IMR-90 (cell line): ENCODE results near the gene MLLT1. TPM values are rescaled to one million over a fixed set of nuclear protein-coding genes. Genes with fewer than 3 reads are reported as not detected.
"Not testable (repeated sequence)": the region's sequence is repeated elsewhere in the genome, so short reads cannot be mapped to it uniquely, and the experiment has no call there.

Experiments
- ATAC-seq: fragments of 200-7000 bp; cut with Tn5 transposase; 2 replicates; pipeline ENCODE4 v1.9.1; 2020; ENCODE audit warnings: low read depth, mild to moderate bottlenecking, moderate library complexity
- BruUV-seq: library from RNA; stranded (reverse); fragments of 400-500 nt; replicated peaks from 2 replicates; lab custom pipeline; 2021; lab: Mats Ljungman, UMichigan
- CTCF ChIA-PET: fragments of 300-600 bp; formaldehyde crosslinking; extraction: SDS; loops from one replicate; lab custom pipeline; 2021; ENCODE audit warnings: antibody characterized with exemption; lab: Yijun Ruan, JAX
- POLR2A ChIA-PET: fragments of 300-600 bp; sonication (Branson Sonifier 250); formaldehyde crosslinking; loops from one replicate; lab custom pipeline; 2022; ENCODE audit warnings: antibody characterized with exemption; ENCODE audit not compliant: unreplicated experiment; lab: Charles Lee
- DNase-seq: peaks from one replicate; pipeline ENCODE4 v3.0.0; 2013
- H2AFZ ChIP-seq: replicated peaks from 2 replicates; pipeline ENCODE3; 2013; ENCODE audit warnings: low read length, mild to moderate bottlenecking; ENCODE audit not compliant: poor library complexity
- H2AK5ac ChIP-seq: 2 replicates; pipeline ENCODE4 v1.6.1; 2013; ENCODE audit warnings: low read depth, low read length, inconsistent platforms
- H2AK9ac ChIP-seq: replicated peaks from 2 replicates; pipeline ENCODE3; 2013; ENCODE audit warnings: mild to moderate bottlenecking, low read depth, low read length, moderate library complexity; ENCODE audit not compliant: poor library complexity
- H2BK120ac ChIP-seq: 2 replicates; pipeline ENCODE4 v1.6.1; 2013; ENCODE audit warnings: low read depth, low read length, inconsistent platforms
- H2BK15ac ChIP-seq: 3 replicates; pipeline ENCODE4 v1.6.1; 2013; ENCODE audit warnings: low read depth, low read length, inconsistent platforms
- H2BK20ac ChIP-seq: 2 replicates; pipeline ENCODE4 v1.6.1; 2013; ENCODE audit warnings: low read depth, mild to moderate bottlenecking, inconsistent platforms, low read length, moderate library complexity
- H2BK5ac ChIP-seq: 2 replicates; pipeline ENCODE4 v1.6.1; 2013; ENCODE audit warnings: mild to moderate bottlenecking, low read depth, low read length, inconsistent platforms; ENCODE audit not compliant: poor library complexity, severe bottlenecking
- H3K14ac ChIP-seq: replicated peaks from 2 replicates; pipeline ENCODE4 v1.6.1; 2013; ENCODE audit warnings: low read depth, low read length, inconsistent platforms
- H3K18ac ChIP-seq: 2 replicates; pipeline ENCODE4 v1.6.1; 2013; ENCODE audit warnings: low read depth, low read length, control low read depth
- H3K23ac ChIP-seq: 2 replicates; pipeline ENCODE4 v1.6.1; 2013; ENCODE audit warnings: low read depth, low read length, inconsistent platforms
- H3K27ac ChIP-seq: 2 replicates; pipeline ENCODE4 v1.5.1; 2013; ENCODE audit warnings: mild to moderate bottlenecking, control low read depth, low read length; ENCODE audit not compliant: insufficient read depth
- H3K27me3 ChIP-seq: 2 replicates; pipeline ENCODE4 v1.6.1; 2013; ENCODE audit warnings: low read length; ENCODE audit not compliant: control insufficient read depth, insufficient read depth
- H3K36me3 ChIP-seq: 2 replicates; pipeline ENCODE4 v1.6.1; 2013; ENCODE audit warnings: low read length, mixed read lengths; ENCODE audit not compliant: control insufficient read depth, insufficient read depth
- H3K4ac ChIP-seq: 2 replicates; pipeline ENCODE4 v1.6.1; 2013; ENCODE audit warnings: low read depth, low read length, inconsistent platforms
- H3K4me1 ChIP-seq: 2 replicates; pipeline ENCODE4 v1.6.1; 2013; ENCODE audit warnings: low read length, mixed read lengths; ENCODE audit not compliant: control insufficient read depth, insufficient read depth
- H3K4me2 ChIP-seq: 2 replicates; pipeline ENCODE4 v1.6.1; 2013; ENCODE audit warnings: low read depth, mild to moderate bottlenecking, control low read depth, low read length, moderate library complexity
- H3K4me3 ChIP-seq: 2 replicates; pipeline ENCODE4 v1.5.1; 2013; ENCODE audit warnings: low read depth, mild to moderate bottlenecking, control low read depth, low read length, moderate library complexity; ENCODE audit not compliant: insufficient read depth
- H3K56ac ChIP-seq: 2 replicates; pipeline ENCODE4 v1.6.1; 2013; ENCODE audit warnings: low read length, inconsistent platforms; ENCODE audit not compliant: insufficient read depth; ENCODE audit errors: extremely low read depth
- H3K79me1 ChIP-seq, 2 experiments: 2 replicates each; pipeline ENCODE4 v1.6.1; 2013; ENCODE audit warnings: low read length in 2 of 2, inconsistent platforms in 1 of 2, low read depth in 1 of 2
- H3K9ac ChIP-seq: 2 replicates; pipeline ENCODE4 v1.6.1; 2013; ENCODE audit warnings: low read depth, low read length, control low read depth
- H3K9me1 ChIP-seq: 2 replicates; pipeline ENCODE4 v1.6.1; 2013; ENCODE audit warnings: low read length, inconsistent platforms; ENCODE audit not compliant: insufficient read depth
- H3K9me3 ChIP-seq: 2 replicates; pipeline ENCODE4 v1.6.1; 2013; ENCODE audit warnings: low read length; ENCODE audit not compliant: control insufficient read depth, insufficient read depth
- H4K20me1 ChIP-seq: 2 replicates; pipeline ENCODE4 v1.6.1; 2013; ENCODE audit warnings: low read length, inconsistent platforms; ENCODE audit not compliant: insufficient read depth
- H4K5ac ChIP-seq: 2 replicates; pipeline ENCODE4 v1.6.1; 2013; ENCODE audit warnings: mild to moderate bottlenecking, low read depth, low read length, control low read depth
- H4K8ac ChIP-seq, 2 experiments: 2 replicates each; pipeline ENCODE4 v1.6.1; 2013; ENCODE audit warnings: low read depth in 2 of 2, low read length in 2 of 2, control low read depth in 1 of 2, inconsistent platforms in 1 of 2
- H4K91ac ChIP-seq: 2 replicates; pipeline ENCODE4 v1.6.1; 2013; ENCODE audit warnings: low read depth, low read length, inconsistent platforms; ENCODE audit not compliant: insufficient read depth
- BHLHE40 ChIP-seq: fragments of 150-350 bp; IDR thresholded peaks from 2 replicates; pipeline ENCODE4 v1.6.1; 2016; ENCODE audit warnings: mild to moderate bottlenecking, low read depth, low read length
- MAZ ChIP-seq: IDR thresholded peaks from 2 replicates; pipeline ENCODE4 v1.6.1; 2012; ENCODE audit warnings: low read depth, mild to moderate bottlenecking, low read length, improper control_type of control experiment, moderate library complexity, borderline replicate concordance
- WGBS, 2 experiments: methylation state at CpG; one replicate each; pipeline versions ENCODE4 v1.1.5 to v1.1.7; 2013; ENCODE audit warnings: missing lambda C conversion rate in 2 of 2; ENCODE audit not compliant: insufficient read length in 1 of 2; ENCODE audit errors: extremely low coverage in 2 of 2; 5-methylcytosine and 5-hydroxymethylcytosine counted together
- dilution Hi-C: fragments of 300-500 bp; cut with HindIII; formaldehyde crosslinking; loops from one replicate; pipeline ENCODE4 v1.14.3; 2018; ENCODE audit warnings: low sequenced_read_pairs; ENCODE audit not compliant: unreplicated experiment
- in situ Hi-C: fragments of 300-500 bp; cut with MboI; formaldehyde crosslinking; loops from 3 replicates; pipeline ENCODE4 v1.14.3; 2019; ENCODE audit warnings: low sequenced_read_pairs, inconsistent platforms, mixed read lengths
- intact Hi-C: fragments of 100-400 bp; cut with micrococcal nuclease; formaldehyde crosslinking; loops from 2 replicates; pipeline ENCODE4 v1.10.0; 2022
- polyA plus RNA-seq, 3 experiments: library from polyadenylated mRNA; depleted of rRNA; stranded (reverse); fragments of >200 nt; gene quantifications; 2 replicates each; pipeline ENCODE4 v1.2.3, GENCODE V29; 2012; ENCODE audit warnings: low replicate concordance in 1 of 3
- total RNA-seq: library from RNA; depleted of rRNA; stranded (reverse); fragments of >200 nt; gene quantifications from 2 replicates; pipeline ENCODE4 v1.2.3, GENCODE V29; 2012
- TF ChIP-seq, protein P1 (sequence below): fragments of 150-350 bp; IDR thresholded peaks from 2 replicates; pipeline ENCODE4 v1.6.1; 2017; ENCODE audit warnings: mild to moderate bottlenecking, antibody characterized with exemption, low read length, low read depth
- TF ChIP-seq, protein P2 (sequence below): fragments of 150-350 bp; IDR thresholded peaks from 2 replicates; pipeline ENCODE4 v1.6.1; 2016; ENCODE audit warnings: low read depth, mild to moderate bottlenecking, low read length, moderate library complexity, borderline replicate concordance

Gene MLLT1
- total and polyA plus RNA-seq, 2 of the 4 experiments (the other 2 are of a cell fraction) = 1.3 to 30.6 TPM

DNA sequence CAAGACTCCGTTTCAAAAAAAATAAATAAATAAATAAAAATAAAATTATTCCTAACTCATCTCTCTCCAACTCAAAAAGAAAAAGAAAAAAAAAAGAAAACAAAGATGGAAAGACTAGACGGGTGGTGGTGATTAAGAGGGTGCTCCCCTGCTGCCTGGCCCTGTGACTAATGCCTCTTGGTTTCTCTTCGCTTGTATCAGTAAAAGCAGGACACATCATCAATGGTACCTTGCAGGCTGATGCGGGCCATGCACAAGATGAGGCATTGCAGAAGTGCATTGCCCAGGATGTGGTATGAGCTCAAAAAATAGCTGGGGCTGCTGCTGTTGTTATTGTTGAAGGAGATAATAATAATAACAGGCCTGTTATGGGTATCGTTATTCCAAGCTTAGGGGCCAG, 39.0 kb upstream of the MLLT1 start:
- no peaks in the 10 kb centered on the region for H3K4me1 ChIP-seq
- no peak overlapping the region for H2AK5ac ChIP-seq
- H3K18ac ChIP-seq = no peak overlapping the region
- H4K91ac ChIP-seq = no peak overlapping the region
- H3K9ac ChIP-seq = no peak overlapping the region
- H3K9me3 ChIP-seq = no peaks in the 10 kb centered on the region
- no peak overlapping the region for H3K4me2 ChIP-seq
- no peak overlapping the region for H2AK9ac ChIP-seq
- peak; percentile 10 for DNase-seq
- H3K79me1 ChIP-seq = no peaks in the 10 kb centered on the region
- no peak overlapping the region for H2BK15ac ChIP-seq
- no peak overlapping the region for H2BK20ac ChIP-seq
- BruUV-seq = no TSS peak
- ChIA-PET CTCF (no interaction called here), POLR2A (no interaction called here)
- H3K23ac ChIP-seq = no peak overlapping the region
- no peak overlapping the region for H3K27ac ChIP-seq
- no peak overlapping the region for H3K4ac ChIP-seq
- no peak overlapping the region for H4K5ac ChIP-seq
- H2BK120ac ChIP-seq = no peak overlapping the region
- dilution Hi-C loops = no loop called here
- no peak overlapping the region for H4K8ac ChIP-seq
- H3K56ac ChIP-seq = no peak overlapping the region
- in situ Hi-C loops = no loop called here
- no peak for ATAC-seq
- no peaks in the 10 kb centered on the region for H3K9me1 ChIP-seq
- no CpG with 5 or more reads among the region's 5 CpGs for WGBS, 2 experiments
- intact Hi-C loops = no loop called here
- no peak overlapping the region for H2AFZ ChIP-seq
- no peak overlapping the region for H3K14ac ChIP-seq
- peaks cover 2% of the 10 kb centered on the region; the same call in 1 of the 2 replicates for H3K27me3 ChIP-seq
- H2BK5ac ChIP-seq = no peak overlapping the region
- no peak overlapping the region for H3K4me3 ChIP-seq
- H3K36me3 ChIP-seq = no peaks in the 10 kb centered on the region
- no peaks in the 10 kb centered on the region for H4K20me1 ChIP-seq
- TF ChIP-seq, protein P1, sequence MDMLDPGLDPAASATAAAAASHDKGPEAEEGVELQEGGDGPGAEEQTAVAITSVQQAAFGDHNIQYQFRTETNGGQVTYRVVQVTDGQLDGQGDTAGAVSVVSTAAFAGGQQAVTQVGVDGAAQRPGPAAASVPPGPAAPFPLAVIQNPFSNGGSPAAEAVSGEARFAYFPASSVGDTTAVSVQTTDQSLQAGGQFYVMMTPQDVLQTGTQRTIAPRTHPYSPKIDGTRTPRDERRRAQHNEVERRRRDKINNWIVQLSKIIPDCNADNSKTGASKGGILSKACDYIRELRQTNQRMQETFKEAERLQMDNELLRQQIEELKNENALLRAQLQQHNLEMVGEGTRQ = no peak
- TF ChIP-seq BHLHE40 = no peak
- TF ChIP-seq MAZ = no peak
- TF ChIP-seq, protein P2, sequence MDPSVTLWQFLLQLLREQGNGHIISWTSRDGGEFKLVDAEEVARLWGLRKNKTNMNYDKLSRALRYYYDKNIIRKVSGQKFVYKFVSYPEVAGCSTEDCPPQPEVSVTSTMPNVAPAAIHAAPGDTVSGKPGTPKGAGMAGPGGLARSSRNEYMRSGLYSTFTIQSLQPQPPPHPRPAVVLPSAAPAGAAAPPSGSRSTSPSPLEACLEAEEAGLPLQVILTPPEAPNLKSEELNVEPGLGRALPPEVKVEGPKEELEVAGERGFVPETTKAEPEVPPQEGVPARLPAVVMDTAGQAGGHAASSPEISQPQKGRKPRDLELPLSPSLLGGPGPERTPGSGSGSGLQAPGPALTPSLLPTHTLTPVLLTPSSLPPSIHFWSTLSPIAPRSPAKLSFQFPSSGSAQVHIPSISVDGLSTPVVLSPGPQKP = no peak

GRCh38 chr19:6315646-6316045, 35.9 kb upstream of the MLLT1 start:
- H2AK9ac ChIP-seq, H2BK120ac ChIP-seq, H3K4ac ChIP-seq, H3K4me3 ChIP-seq, H3K9me3 ChIP-seq, H3K36me3 ChIP-seq, dilution Hi-C loops, H3K4me1 ChIP-seq, H3K56ac ChIP-seq, POLR2A ChIA-PET, in situ Hi-C loops, H4K5ac ChIP-seq, H2AK5ac ChIP-seq, ATAC-seq, H3K18ac ChIP-seq, H4K8ac ChIP-seq, BruUV-seq, H3K27ac ChIP-seq, H2AFZ ChIP-seq, H2BK15ac ChIP-seq, DNase-seq, H2BK5ac ChIP-seq, H3K9ac ChIP-seq, H3K27me3 ChIP-seq, H2BK20ac ChIP-seq, H3K79me1 ChIP-seq, H3K4me2 ChIP-seq, CTCF ChIA-PET, H3K23ac ChIP-seq, H3K9me1 ChIP-seq, H4K91ac ChIP-seq, H4K20me1 ChIP-seq, H3K14ac ChIP-seq, intact Hi-C loops: not testable (repeated sequence)
- 20% methylated on average over 1 of the region's 5 CpGs; no CpG with 5 or more reads in 1 of the 2 experiments for WGBS, 2 experiments
